Stimulated activated CD4-positive, alpha-beta T cell treated with anti-CD3 and anti-CD28 coated beads, TNF-alpha, amount 100 ng/mL, for 48 hours (primary cell): ENCODE data around the gene NDFIP2.
"Not testable (repeated sequence)": the region's sequence is repeated elsewhere in the genome, so short reads cannot be mapped to it uniquely, and the experiment has no call there.

Experiments used
- DNase-seq, 3 donors: peaks; one replicate each; pipeline ENCODE4 v3.0.0-alpha.2; 2020; ENCODE audit warnings: low read depth in 3 of 3

The NDFIP2 gene

GRCh38 chr13:79534596-79534995, 53.6 kb downstream of the NDFIP2 start:
- no peak for DNase-seq

- DNase-seq, result no peak
Measured at GRCh38 chr13:79538757-79539156, 57.8 kb downstream of the NDFIP2 start.

- no peak for DNase-seq
Measured at GRCh38 chr13:79540504-79540903, 59.5 kb downstream of the NDFIP2 start.

GRCh38 chr13:79541426-79542049, 60.6 kb downstream of the NDFIP2 start:
- no peak for DNase-seq

GRCh38 chr13:79543883-79544282, 62.9 kb downstream of the NDFIP2 start:
- no peak for DNase-seq

GRCh38 chr13:79547211-79548195, 66.5 kb downstream of the NDFIP2 start:
- no peak for DNase-seq

- DNase-seq, result no peak
Measured at GRCh38 chr13:79548902-79549301, 67.9 kb downstream of the NDFIP2 start.

- DNase-seq, result no peak
Measured at GRCh38 chr13:79549355-79550106, 68.6 kb downstream of the NDFIP2 start.

GRCh38 chr13:79557666-79558065, 76.7 kb downstream of the NDFIP2 start:
- no peak for DNase-seq

GRCh38 chr13:79560954-79561353, 80.0 kb downstream of the NDFIP2 start:
- DNase-seq, result no peak

- no peak for DNase-seq
Measured at GRCh38 chr13:79562557-79562956, 81.6 kb downstream of the NDFIP2 start.

- no peak for DNase-seq
Measured at GRCh38 chr13:79566118-79566517, 85.2 kb downstream of the NDFIP2 start.

- no peak for DNase-seq
Measured at GRCh38 chr13:79571147-79571546, 90.2 kb downstream of the NDFIP2 start.

GRCh38 chr13:79573892-79574291, 92.9 kb downstream of the NDFIP2 start:
- DNase-seq, result not testable (repeated sequence)

GRCh38 chr13:79581870-79582315, 100.9 kb downstream of the NDFIP2 start:
- no peak for DNase-seq

GRCh38 chr13:79582896-79583295, 101.9 kb downstream of the NDFIP2 start:
- no peak for DNase-seq

GRCh38 chr13:79585033-79585432, 104.1 kb downstream of the NDFIP2 start:
- DNase-seq, result no peak

GRCh38 chr13:79589603-79590393, 108.8 kb downstream of the NDFIP2 start:
- DNase-seq, result no peak

GRCh38 chr13:79590394-79590676, 109.4 kb downstream of the NDFIP2 start:
- DNase-seq, result no peak

- no peak for DNase-seq
Measured at GRCh38 chr13:79591493-79591892, 110.5 kb downstream of the NDFIP2 start.

- no peak for DNase-seq
Measured at GRCh38 chr13:79593121-79593520, 112.2 kb downstream of the NDFIP2 start.
